GM12875 (cell line): ENCODE data around the gene DLEC1.

Source experiments
- H3K4me3 ChIP-seq: one replicate; pipeline ENCODE4 v1.5.1; 2011; ENCODE audit warnings: low read depth, low read length, control low read depth
- CTCF ChIP-seq: IDR thresholded peaks from 2 replicates; pipeline ENCODE4 v1.5.1; 2011; ENCODE audit warnings: low read depth, mild to moderate bottlenecking, control low read depth, inconsistent platforms, low read length, moderate library complexity, borderline replicate concordance; ENCODE audit not compliant: insufficient read depth

DLEC1 gene

GRCh38 chr3:38149708-38150107 is 110.7 kb downstream of the DLEC1 start:
- TF ChIP-seq CTCF: no peak

GRCh38 chr3:38150780-38151528 is 111.9 kb downstream of the DLEC1 start:
- 0 out of 2 replicates have a peak, but pooled peaks have one; percentile 25 for TF ChIP-seq CTCF
- H3K4me3 ChIP-seq: no peak overlapping the region

More at GRCh38 chr3:38149708-38150107, 110.7 kb downstream of the DLEC1 start:
- no peak overlapping the region for H3K4me3 ChIP-seq

GRCh38 chr3:38151667-38152265 is 112.8 kb downstream of the DLEC1 start:
- no peak overlapping the region for H3K4me3 ChIP-seq
- TF ChIP-seq CTCF: no peak

GRCh38 chr3:38152609-38153008 is 113.6 kb downstream of the DLEC1 start:
- no peak overlapping the region for H3K4me3 ChIP-seq
- no peak for TF ChIP-seq CTCF

GRCh38 chr3:38153221-38153620 is 114.2 kb downstream of the DLEC1 start:
- TF ChIP-seq CTCF: no peak
- no peak overlapping the region for H3K4me3 ChIP-seq

- no peak for TF ChIP-seq CTCF
- no peak overlapping the region for H3K4me3 ChIP-seq
Observed at GRCh38 chr3:38154033-38154494, 115.1 kb downstream of the DLEC1 start.
